Measurements from ENCODE around the gene IHH. TPM values are rescaled to one million over a fixed set of nuclear protein-coding genes. Genes with fewer than 3 reads are reported as not detected.

IHH gene
- total RNA-seq, 1 donor: not detected

GRCh38 chr2:219095406-219095935, 34.8 kb upstream of the IHH start:
- no peak for TF ChIP-seq CTCF (IDR thresholded peaks at IDR 0.05; ENCODE audit: insufficient read depth, low read depth, low read length)
- DNase-seq (ENCODE audit: low read depth): peak; percentile 84
- H3K4me3 ChIP-seq (ENCODE audit: low read depth, low read length): no peak overlapping the region

- H3K4me3 ChIP-seq (ENCODE audit: low read depth, low read length): no peak overlapping the region
- TF ChIP-seq CTCF (IDR thresholded peaks at IDR 0.05; ENCODE audit: insufficient read depth, low read depth, low read length): no peak
- no peak for DNase-seq (ENCODE audit: low read depth)
These were observed 33.5 kb upstream of the IHH start for GRCh38 chr2:219094171-219094570.

- TF ChIP-seq CTCF (IDR thresholded peaks at IDR 0.05; ENCODE audit: insufficient read depth, low read depth, low read length): no peak
These were observed 29.9 kb upstream of the IHH start for GRCh38 chr2:219090436-219091299.

GRCh38 chr2:219089330-219089729, 28.6 kb upstream of the IHH start:
- no peak for DNase-seq (ENCODE audit: low read depth)
- no peak for TF ChIP-seq CTCF (IDR thresholded peaks at IDR 0.05; ENCODE audit: insufficient read depth, low read depth, low read length)
- H3K4me3 ChIP-seq (ENCODE audit: low read depth, low read length): no peak overlapping the region

More at GRCh38 chr2:219090436-219091299, 29.9 kb upstream of the IHH start:
- no peak overlapping the region for H3K4me3 ChIP-seq (ENCODE audit: low read depth, low read length)
- DNase-seq (ENCODE audit: low read depth): no peak

DNA sequence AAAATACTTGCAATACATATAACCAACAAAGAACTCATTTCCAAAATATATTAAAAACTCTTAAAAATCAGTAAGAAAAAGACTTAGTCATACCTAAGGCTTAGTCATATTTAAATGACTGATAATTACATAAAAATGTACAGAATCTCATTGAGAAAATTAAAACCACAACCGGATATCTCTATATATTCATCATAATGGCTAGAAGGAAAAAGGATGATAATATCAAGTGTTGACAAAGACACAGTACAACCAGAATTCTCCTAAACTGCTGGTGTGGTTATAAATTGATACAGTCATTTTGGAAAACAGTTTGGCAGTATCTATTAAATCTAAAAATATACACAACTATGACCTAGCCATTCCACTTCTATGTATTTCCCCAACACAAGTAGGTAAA, 27.1 kb upstream of the IHH start:
- no peak for DNase-seq (ENCODE audit: low read depth)
- no peak for TF ChIP-seq CTCF (IDR thresholded peaks at IDR 0.05; ENCODE audit: insufficient read depth, low read depth, low read length)
- no peak overlapping the region for H3K4me3 ChIP-seq (ENCODE audit: low read depth, low read length)

GRCh38 chr2:219087361-219087760, 26.6 kb upstream of the IHH start:
- no peak overlapping the region for H3K4me3 ChIP-seq (ENCODE audit: low read depth, low read length)
- TF ChIP-seq CTCF (IDR thresholded peaks at IDR 0.05; ENCODE audit: insufficient read depth, low read depth, low read length): no peak
- no peak for DNase-seq (ENCODE audit: low read depth)
